Measurements from ENCODE around the gene FUNDC1. TPM values are rescaled to one million over a fixed set of nuclear protein-coding genes. Genes with fewer than 3 reads are reported as not detected.

The FUNDC1 gene
- total and polyA plus RNA-seq, 7 experiments from 2014 or later = 5.2 to 28.1 (median 9.9) TPM

DNA sequence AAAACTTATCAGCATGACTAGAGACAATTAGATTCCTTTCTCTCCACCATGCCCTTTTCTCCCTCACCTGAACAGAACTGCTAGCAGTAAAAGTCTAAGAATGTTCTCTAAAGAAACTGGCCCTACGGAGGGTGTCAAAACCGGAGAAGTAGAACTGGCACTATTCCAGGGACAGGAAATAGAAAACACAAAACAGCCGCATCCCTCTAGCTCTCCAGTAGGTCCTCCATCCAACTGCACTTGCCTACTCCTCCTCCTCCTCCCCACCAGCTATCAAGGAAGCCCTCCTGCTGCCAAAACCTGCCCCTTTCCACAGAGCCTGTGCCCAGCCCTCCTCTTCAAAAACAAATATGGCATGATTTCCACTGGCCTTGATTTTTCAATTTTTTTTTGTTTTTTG lies 28.4 kb downstream of the FUNDC1 start:
- ChIA-PET CTCF (no interaction called here), POLR2A (no interaction called here)
- Histone ChIP-seq H3K27ac (ENCODE audit: low read depth, low read length) (no peak overlapping the region), H3K4me3 (ENCODE audit: low read length) (no peak overlapping the region), H3K36me3 (ENCODE audit: control insufficient read depth in 2 of 3, insufficient read depth in 3 of 3, low read length in 3 of 3) (no peaks in the 10 kb centered on the region), H3K27me3 (ENCODE audit: control insufficient read depth in 2 of 2, insufficient read depth in 2 of 2, low read length in 2 of 2) (no peaks in the 10 kb centered on the region), H3K9me3 (ENCODE audit: control insufficient read depth in 2 of 3, low read length in 3 of 3) (no peaks in the 10 kb centered on the region), H3K4me1 (ENCODE audit: control insufficient read depth in 2 of 2, insufficient read depth in 2 of 2, low read length in 2 of 2) (no peaks in the 10 kb centered on the region)
- intact Hi-C loops (cut with micrococcal nuclease) = no loop called here
- no peaks in the 10 kb centered on the region for H3K4me1 Mint-ChIP-seq
- H3K9me3 Mint-ChIP-seq = no peaks in the 10 kb centered on the region
- H3K27me3 Mint-ChIP-seq = no peaks in the 10 kb centered on the region
- ATAC-seq (no peak), DNase-seq (no peak)
- no peak overlapping the region for H3K4me3 Mint-ChIP-seq
- H3K36me3 Mint-ChIP-seq = peaks cover 0 to 8% (median 0%) of the 10 kb centered on the region in 5 donors
- no peak overlapping the region for H3K27ac Mint-ChIP-seq

DNA sequence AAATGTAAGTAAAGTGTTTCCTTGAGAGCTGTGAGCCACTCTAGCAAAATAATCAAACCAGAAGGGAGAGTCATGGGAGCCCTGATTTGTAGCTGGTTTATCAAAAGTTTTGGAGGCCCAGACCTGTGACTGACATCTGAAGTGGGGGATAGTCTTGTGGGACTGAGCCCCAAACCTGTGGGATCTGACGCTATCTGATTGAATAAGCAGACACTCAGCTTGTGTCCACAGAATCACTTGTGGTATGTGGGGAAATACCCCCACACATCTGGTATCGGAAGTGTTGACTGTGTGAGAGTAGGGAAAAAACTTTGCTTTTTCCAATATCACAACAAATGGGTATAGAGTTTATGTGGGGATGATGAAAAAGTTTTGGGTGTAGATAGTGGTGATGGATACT lies 35.4 kb downstream of the FUNDC1 start:
- H3K4me3 Mint-ChIP-seq = no peak overlapping the region
- ChIA-PET POLR2A (no interaction called here), CTCF (interaction anchor here (0.5 kb wide), 1 partner anchor 19 kb away, joined by 7 read pairs; no protein-coding TSS in a partner anchor)
- no peaks in the 10 kb centered on the region for H3K36me3 Mint-ChIP-seq
- H3K27me3 Mint-ChIP-seq = no peaks in the 10 kb centered on the region
- DNase-seq = no peak
- H3K4me3 ChIP-seq (ENCODE audit: low read length) = no peak overlapping the region
- no peaks in the 10 kb centered on the region for H3K27me3 ChIP-seq (ENCODE audit: control insufficient read depth in 2 of 2, insufficient read depth in 2 of 2, low read length in 2 of 2)
- intact Hi-C loops (cut with micrococcal nuclease) = no loop called here
- no peaks in the 10 kb centered on the region for H3K9me3 Mint-ChIP-seq
- H3K9me3 ChIP-seq (ENCODE audit: control insufficient read depth in 2 of 3, low read length in 3 of 3) = no peaks in the 10 kb centered on the region
- no peak overlapping the region for H3K27ac Mint-ChIP-seq
- no peaks in the 10 kb centered on the region for H3K4me1 ChIP-seq (ENCODE audit: control insufficient read depth in 2 of 2, insufficient read depth in 2 of 2, low read length in 2 of 2)
- peaks cover 0 to 2% (median 0%) of the 10 kb centered on the region in 7 donors for H3K4me1 Mint-ChIP-seq
- H3K36me3 ChIP-seq (ENCODE audit: control insufficient read depth in 2 of 3, insufficient read depth in 3 of 3, low read length in 3 of 3) = no peaks in the 10 kb centered on the region
- no peak for ATAC-seq
- no peak overlapping the region for H3K27ac ChIP-seq (ENCODE audit: low read depth, low read length)

DNA sequence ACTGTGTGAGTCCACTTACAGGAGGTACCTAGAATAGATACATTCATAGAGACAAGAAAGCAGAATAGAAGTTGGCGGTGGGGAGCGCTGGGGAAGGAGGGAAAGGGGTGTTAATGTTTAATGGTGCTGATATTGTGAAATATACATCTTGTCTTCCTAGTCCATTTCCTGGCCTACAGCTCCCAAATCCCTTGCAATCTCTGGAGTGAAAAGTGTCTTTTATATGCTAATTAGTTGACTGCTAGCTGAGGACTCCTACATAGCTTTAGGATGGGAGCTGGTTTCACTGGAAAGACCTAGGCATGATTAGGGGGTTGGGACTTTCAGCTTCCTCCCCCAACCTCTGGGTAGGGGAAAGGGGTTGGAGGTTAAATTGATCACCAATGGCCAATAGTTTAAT lies 36.0 kb downstream of the FUNDC1 start:
- H3K36me3 Mint-ChIP-seq = no peaks in the 10 kb centered on the region
- H3K27me3 Mint-ChIP-seq = no peaks in the 10 kb centered on the region
- Histone ChIP-seq H3K9me3 (ENCODE audit: control insufficient read depth in 2 of 3, low read length in 3 of 3) (no peaks in the 10 kb centered on the region), H3K27ac (ENCODE audit: low read depth, low read length) (no peak overlapping the region), H3K4me3 (ENCODE audit: low read length) (no peak overlapping the region), H3K4me1 (ENCODE audit: control insufficient read depth in 2 of 2, insufficient read depth in 2 of 2, low read length in 2 of 2) (no peaks in the 10 kb centered on the region), H3K27me3 (ENCODE audit: control insufficient read depth in 2 of 2, insufficient read depth in 2 of 2, low read length in 2 of 2) (no peaks in the 10 kb centered on the region), H3K36me3 (ENCODE audit: control insufficient read depth in 2 of 3, insufficient read depth in 3 of 3, low read length in 3 of 3) (no peaks in the 10 kb centered on the region)
- intact Hi-C loops (cut with micrococcal nuclease) = no loop called here
- H3K4me1 Mint-ChIP-seq = peaks cover 0 to 2% (median 0%) of the 10 kb centered on the region in 7 donors
- no peak for ATAC-seq
- no peak overlapping the region for H3K4me3 Mint-ChIP-seq
- no peak for DNase-seq
- no peaks in the 10 kb centered on the region for H3K9me3 Mint-ChIP-seq
- H3K27ac Mint-ChIP-seq = no peak overlapping the region
- ChIA-PET POLR2A (no interaction called here), CTCF (no interaction called here)

DNA sequence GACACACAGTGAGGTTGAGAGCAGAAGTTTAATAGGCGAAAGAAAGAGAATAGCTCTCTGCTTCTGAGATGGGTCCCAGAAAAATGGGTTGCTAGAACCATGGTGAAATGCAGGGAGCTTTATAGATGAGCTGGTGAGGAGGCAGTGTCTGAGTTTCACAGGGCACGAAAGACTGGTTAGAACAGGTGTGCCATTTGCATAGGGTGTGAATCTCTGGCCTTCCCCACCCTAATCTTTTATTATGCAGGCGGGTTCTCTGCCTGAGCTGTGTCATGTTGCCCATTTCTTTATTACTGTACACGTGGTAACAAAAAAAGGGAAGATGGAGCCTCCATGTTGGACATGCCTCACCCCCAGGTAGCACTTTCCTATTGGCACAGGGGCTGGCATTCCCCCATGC lies 39.1 kb downstream of the FUNDC1 start:
- intact Hi-C loops (cut with micrococcal nuclease) = no loop called here
- Mint-ChIP-seq H3K9me3 (no peaks in the 10 kb centered on the region), H3K4me1 (peaks cover 0 to 2% (median 0%) of the 10 kb centered on the region in 7 donors), H3K27ac (no peak overlapping the region), H3K36me3 (no peaks in the 10 kb centered on the region), H3K4me3 (no peak overlapping the region), H3K27me3 (no peaks in the 10 kb centered on the region)
- POLR2A ChIA-PET = no interaction called here
- Histone ChIP-seq H3K27me3 (ENCODE audit: control insufficient read depth in 2 of 2, insufficient read depth in 2 of 2, low read length in 2 of 2) (no peaks in the 10 kb centered on the region), H3K36me3 (ENCODE audit: control insufficient read depth in 2 of 3, insufficient read depth in 3 of 3, low read length in 3 of 3) (no peaks in the 10 kb centered on the region), H3K9me3 (ENCODE audit: control insufficient read depth in 2 of 3, low read length in 3 of 3) (no peaks in the 10 kb centered on the region), H3K4me3 (ENCODE audit: low read length) (no peak overlapping the region), H3K27ac (ENCODE audit: low read depth, low read length) (no peak overlapping the region), H3K4me1 (ENCODE audit: control insufficient read depth in 2 of 2, insufficient read depth in 2 of 2, low read length in 2 of 2) (no peaks in the 10 kb centered on the region)
- CTCF ChIA-PET = no interaction called here
- no peak for ATAC-seq
- no peak for DNase-seq

DNA sequence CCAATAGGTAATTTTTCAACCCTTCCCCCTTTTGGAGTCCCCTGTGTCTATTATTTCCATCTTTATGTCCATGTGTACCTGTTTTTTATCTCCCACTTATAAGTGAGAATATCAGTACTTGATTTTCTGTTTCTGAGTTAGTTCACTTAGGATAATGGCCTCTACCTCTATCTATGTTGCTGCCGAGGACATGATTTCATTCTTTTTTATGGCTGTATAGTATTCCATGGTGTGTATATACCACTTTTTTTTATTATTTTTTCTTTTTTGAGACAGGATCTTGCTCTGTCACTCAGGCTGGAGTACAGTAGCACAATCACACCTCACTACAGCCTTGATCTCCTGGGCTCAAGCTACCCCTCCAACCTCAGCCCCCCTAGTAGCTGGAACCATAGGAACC lies 47.6 kb downstream of the FUNDC1 start:
- no peaks in the 10 kb centered on the region for H3K4me1 ChIP-seq (ENCODE audit: control insufficient read depth in 2 of 2, insufficient read depth in 2 of 2, low read length in 2 of 2)
- DNase-seq = no peak
- no peaks in the 10 kb centered on the region for H3K27me3 ChIP-seq (ENCODE audit: control insufficient read depth in 2 of 2, insufficient read depth in 2 of 2, low read length in 2 of 2)
- intact Hi-C loops (cut with micrococcal nuclease) = no loop called here
- no peaks in the 10 kb centered on the region for H3K9me3 ChIP-seq (ENCODE audit: control insufficient read depth in 2 of 3, low read length in 3 of 3)
- Mint-ChIP-seq H3K4me3 (no peak overlapping the region), H3K36me3 (no peaks in the 10 kb centered on the region), H3K27ac (no peak overlapping the region), H3K9me3 (peaks cover 0 to 4% (median 0%) of the 10 kb centered on the region in 11 donors), H3K27me3 (no peaks in the 10 kb centered on the region), H3K4me1 (peaks cover 0 to 10% (median 2%) of the 10 kb centered on the region in 7 donors)
- no peaks in the 10 kb centered on the region for H3K36me3 ChIP-seq (ENCODE audit: control insufficient read depth in 2 of 3, insufficient read depth in 3 of 3, low read length in 3 of 3)
- no peak for ATAC-seq
- ChIA-PET CTCF (no interaction called here), POLR2A (no interaction called here)
- H3K27ac ChIP-seq (ENCODE audit: low read depth, low read length) = no peak overlapping the region
- no peak overlapping the region for H3K4me3 ChIP-seq (ENCODE audit: low read length)

DNA sequence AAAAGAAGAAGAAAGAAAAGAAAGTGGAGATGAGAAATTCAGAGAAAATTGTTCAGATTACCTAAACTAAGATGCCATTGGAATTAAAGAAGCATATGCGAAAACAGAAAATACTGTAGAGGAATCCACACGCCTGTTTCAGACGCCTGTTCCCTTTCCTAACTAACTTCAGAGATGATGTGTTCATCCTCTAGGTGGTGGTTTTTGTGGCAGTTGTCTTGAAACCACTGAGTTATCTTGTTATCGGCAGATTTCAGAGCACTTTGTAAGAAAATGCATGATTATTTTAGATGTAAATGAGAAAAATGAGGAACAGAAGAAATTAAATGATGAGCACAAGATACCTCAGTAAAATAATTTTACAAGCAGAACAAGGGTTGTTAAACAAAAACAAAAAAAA lies 48.3 kb downstream of the FUNDC1 start:
- Mint-ChIP-seq H3K36me3 (no peaks in the 10 kb centered on the region), H3K27ac (no peak overlapping the region), H3K27me3 (no peaks in the 10 kb centered on the region), H3K4me1 (peaks cover 0 to 10% (median 2%) of the 10 kb centered on the region in 7 donors), H3K9me3 (peaks cover 0 to 5% (median 0%) of the 10 kb centered on the region in 11 donors), H3K4me3 (no peak overlapping the region)
- CTCF ChIA-PET = no interaction called here
- DNase-seq = no peak
- H3K27me3 ChIP-seq (ENCODE audit: control insufficient read depth in 2 of 2, insufficient read depth in 2 of 2, low read length in 2 of 2) = no peaks in the 10 kb centered on the region
- POLR2A ChIA-PET = no interaction called here
- no peak overlapping the region for H3K27ac ChIP-seq (ENCODE audit: low read depth, low read length)
- no peaks in the 10 kb centered on the region for H3K9me3 ChIP-seq (ENCODE audit: control insufficient read depth in 2 of 3, low read length in 3 of 3)
- ATAC-seq = no peak
- intact Hi-C loops (cut with micrococcal nuclease) = no loop called here
- H3K4me3 ChIP-seq (ENCODE audit: low read length) = no peak overlapping the region
- H3K4me1 ChIP-seq (ENCODE audit: control insufficient read depth in 2 of 2, insufficient read depth in 2 of 2, low read length in 2 of 2) = no peaks in the 10 kb centered on the region
- no peaks in the 10 kb centered on the region for H3K36me3 ChIP-seq (ENCODE audit: control insufficient read depth in 2 of 3, insufficient read depth in 3 of 3, low read length in 3 of 3)

DNA sequence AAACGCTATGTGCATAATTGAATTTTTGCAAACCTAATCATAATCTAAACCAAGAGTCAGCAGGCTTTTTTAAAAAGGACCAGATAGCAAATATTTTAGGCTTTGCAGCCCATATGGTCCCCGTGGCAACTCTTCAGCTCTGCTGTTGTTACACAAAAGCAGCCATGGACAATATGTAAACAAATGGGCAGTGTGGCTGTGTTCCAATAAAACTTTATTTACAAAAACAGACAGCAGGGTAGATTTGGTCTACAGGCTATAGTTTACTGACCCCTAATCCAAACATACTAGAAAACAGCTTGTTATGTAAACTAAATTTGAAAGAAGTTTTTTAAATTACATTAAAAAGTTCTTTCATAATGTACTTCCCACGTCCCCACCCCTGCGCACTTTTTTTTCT lies 53.1 kb downstream of the FUNDC1 start:
- H3K27ac ChIP-seq (ENCODE audit: low read depth, low read length) = no peak overlapping the region
- H3K36me3 ChIP-seq (ENCODE audit: control insufficient read depth in 2 of 3, insufficient read depth in 3 of 3, low read length in 3 of 3) = no peaks in the 10 kb centered on the region
- CTCF ChIA-PET = no interaction called here
- H3K27me3 ChIP-seq (ENCODE audit: control insufficient read depth in 2 of 2, insufficient read depth in 2 of 2, low read length in 2 of 2) = no peaks in the 10 kb centered on the region
- POLR2A ChIA-PET = no interaction called here
- no peaks in the 10 kb centered on the region for H3K36me3 Mint-ChIP-seq
- no peak overlapping the region for H3K4me3 Mint-ChIP-seq
- peaks cover 0 to 10% (median 3%) of the 10 kb centered on the region in 7 donors for H3K4me1 Mint-ChIP-seq
- H3K27me3 Mint-ChIP-seq = peaks cover 0 to 2% (median 0%) of the 10 kb centered on the region in 5 donors
- no peak overlapping the region for H3K27ac Mint-ChIP-seq
- no peaks in the 10 kb centered on the region for H3K4me1 ChIP-seq (ENCODE audit: control insufficient read depth in 2 of 2, insufficient read depth in 2 of 2, low read length in 2 of 2)
- intact Hi-C loops (cut with micrococcal nuclease) = no loop called here
- no peak overlapping the region for H3K4me3 ChIP-seq (ENCODE audit: low read length)
- H3K9me3 ChIP-seq (ENCODE audit: control insufficient read depth in 2 of 3, low read length in 3 of 3) = no peaks in the 10 kb centered on the region
- DNase-seq = no peak
- H3K9me3 Mint-ChIP-seq = peaks cover 0 to 3% (median 0%) of the 10 kb centered on the region in 11 donors
- no peak for ATAC-seq
